ENCODE data around the gene NPVF. TPM values are rescaled to one million over a fixed set of nuclear protein-coding genes. Genes with fewer than 3 reads are reported as not detected.

The NPVF gene, protein sequence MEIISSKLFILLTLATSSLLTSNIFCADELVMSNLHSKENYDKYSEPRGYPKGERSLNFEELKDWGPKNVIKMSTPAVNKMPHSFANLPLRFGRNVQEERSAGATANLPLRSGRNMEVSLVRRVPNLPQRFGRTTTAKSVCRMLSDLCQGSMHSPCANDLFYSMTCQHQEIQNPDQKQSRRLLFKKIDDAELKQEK
- not detected for total RNA-seq
- polyA plus RNA-seq, result not detected
- long read RNA-seq, donor 1, result 0 reads
- long read RNA-seq, donor 2, result 0 reads
- long read RNA-seq, donor 3, result 0 reads
- long read RNA-seq, donor 4, result 0 reads
- long read RNA-seq, donor 5, result 0 reads
- long read RNA-seq, donor 6, result 0 reads
- long read RNA-seq, donor 7, result 0 reads
- long read RNA-seq, donor 8, result 0 reads
- long read RNA-seq, donor 9, result 0 reads
- long read RNA-seq, donor 10, result 0 reads

DNA sequence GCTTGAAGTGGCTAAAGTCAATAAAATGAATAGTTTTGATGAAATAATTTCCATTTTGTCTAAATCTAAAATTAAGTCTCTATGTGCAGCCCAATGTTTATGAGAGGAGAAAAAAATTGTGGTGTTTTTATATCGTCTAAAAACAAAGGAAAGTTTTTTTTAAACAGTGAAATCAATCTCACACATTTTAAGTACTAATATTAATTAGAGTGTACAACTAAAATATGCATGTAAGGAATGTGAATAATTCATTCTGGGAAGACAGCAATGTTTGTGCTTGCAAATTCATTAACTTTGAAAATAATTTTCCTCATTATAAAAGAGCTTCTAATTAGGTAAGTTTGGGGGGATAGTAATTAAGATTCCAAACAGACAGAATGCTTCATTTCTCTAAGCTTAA lies at the start of gene NPVF:
Gene NPVF, minus strand, starts transcription at position 101 of the 400 bp plus-strand sequence. Its CDS starts 47 bp downstream, at position 54.
- Histone ChIP-seq H3K4me1 (no peaks in the 10 kb centered on the region), H3K4me3 (no peak within 1 kb of the TSS), H3K27ac (no peak within 1 kb of the TSS), H3K9me3 (peaks cover 0 to 10% (median 2%) of the 10 kb centered on the region in 4 donors), H3K36me3 (no peaks in the 10 kb centered on the region), H3K27me3 (peaks cover 0 to 3% (median 0%) of the 10 kb centered on the region in 3 donors)
- intact Hi-C loops (cut with DNase I; ENCODE audit: low total_unique reads), result no loop called here
- DNase-seq, result no peak
- no peak for TF ChIP-seq POLR2AphosphoS5 (IDR thresholded peaks at IDR 0.05)
- no peak for TF ChIP-seq POLR2A (IDR thresholded peaks at IDR 0.05)
- WGBS, 5 donors, result 68 to 84% (median 77%) methylated on average over 1 of the region's 1 CpG

DNA sequence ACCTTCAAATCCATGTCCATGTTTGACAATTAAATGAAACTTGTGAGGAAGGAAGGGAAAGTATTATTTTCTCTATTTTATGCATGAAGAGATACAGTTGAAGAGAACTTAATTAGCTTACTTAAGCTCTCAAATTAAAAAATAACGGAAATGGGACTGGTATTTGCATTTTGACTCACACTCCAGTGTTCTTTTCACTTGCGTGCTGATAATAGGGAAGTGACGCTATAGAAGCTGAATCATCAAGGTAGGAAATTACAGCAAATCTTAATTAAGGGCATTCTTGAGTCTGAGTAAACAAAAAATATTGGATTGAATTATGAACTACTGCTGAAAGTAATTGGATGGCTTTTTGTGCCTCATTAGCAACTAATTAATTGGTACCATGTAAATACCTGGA lies 44.0 kb upstream of the NPVF start:
- Histone ChIP-seq H3K27ac (no peak overlapping the region), H3K9me3 (no peaks in the 10 kb centered on the region), H3K4me3 (no peak overlapping the region), H3K4me1 (no peaks in the 10 kb centered on the region), H3K27me3 (no peaks in the 10 kb centered on the region), H3K36me3 (no peaks in the 10 kb centered on the region)
- DNase-seq, result no peak
- intact Hi-C loops (cut with DNase I; ENCODE audit: low total_unique reads), result no loop called here
- no peak for TF ChIP-seq POLR2AphosphoS5 (IDR thresholded peaks at IDR 0.05)
- WGBS, 5 donors, result 54 to 66% (median 59%) methylated on average over 3 of the region's 3 CpGs

DNA sequence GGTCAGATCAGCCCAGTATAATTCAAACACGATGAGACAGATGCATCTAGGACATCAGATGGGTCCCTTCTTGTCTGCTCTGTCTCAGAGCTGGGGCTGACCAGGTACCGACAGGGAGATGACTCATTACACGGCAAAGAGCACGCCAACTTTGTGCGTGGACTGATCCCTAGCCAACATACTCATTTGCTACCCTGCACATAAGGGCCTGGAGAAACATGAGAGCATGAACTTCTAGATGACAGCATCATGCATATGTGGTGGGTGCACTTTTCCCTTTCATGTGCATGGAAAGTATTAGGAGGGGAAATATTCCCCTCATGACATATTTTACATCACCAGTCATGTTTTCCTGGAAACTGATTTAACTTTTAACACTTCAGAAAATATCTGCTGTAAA lies 35.1 kb upstream of the NPVF start:
- Histone ChIP-seq H3K4me1 (peaks cover 0 to 22% (median 7%) of the 10 kb centered on the region in 4 donors), H3K36me3 (no peaks in the 10 kb centered on the region), H3K27ac (no peak overlapping the region), H3K27me3 (peaks cover 0 to 3% (median 0%) of the 10 kb centered on the region in 3 donors), H3K4me3 (no peak overlapping the region), H3K9me3 (no peaks in the 10 kb centered on the region)
- intact Hi-C loops (cut with DNase I; ENCODE audit: low total_unique reads), result loop anchor here (5.0 to 10.0 kb wide), 2 partner anchors 124 to 581 kb away; no protein-coding TSS in a partner anchor
- WGBS, 5 donors, result 84 to 97% (median 93%) methylated on average over 5 of the region's 5 CpGs
- no peak for TF ChIP-seq POLR2A (IDR thresholded peaks at IDR 0.05)
- TF ChIP-seq EP300 (IDR thresholded peaks at IDR 0.05), result no peak
- TF ChIP-seq POLR2AphosphoS5 (IDR thresholded peaks at IDR 0.05), result no peak
- TF ChIP-seq, protein P1, sequence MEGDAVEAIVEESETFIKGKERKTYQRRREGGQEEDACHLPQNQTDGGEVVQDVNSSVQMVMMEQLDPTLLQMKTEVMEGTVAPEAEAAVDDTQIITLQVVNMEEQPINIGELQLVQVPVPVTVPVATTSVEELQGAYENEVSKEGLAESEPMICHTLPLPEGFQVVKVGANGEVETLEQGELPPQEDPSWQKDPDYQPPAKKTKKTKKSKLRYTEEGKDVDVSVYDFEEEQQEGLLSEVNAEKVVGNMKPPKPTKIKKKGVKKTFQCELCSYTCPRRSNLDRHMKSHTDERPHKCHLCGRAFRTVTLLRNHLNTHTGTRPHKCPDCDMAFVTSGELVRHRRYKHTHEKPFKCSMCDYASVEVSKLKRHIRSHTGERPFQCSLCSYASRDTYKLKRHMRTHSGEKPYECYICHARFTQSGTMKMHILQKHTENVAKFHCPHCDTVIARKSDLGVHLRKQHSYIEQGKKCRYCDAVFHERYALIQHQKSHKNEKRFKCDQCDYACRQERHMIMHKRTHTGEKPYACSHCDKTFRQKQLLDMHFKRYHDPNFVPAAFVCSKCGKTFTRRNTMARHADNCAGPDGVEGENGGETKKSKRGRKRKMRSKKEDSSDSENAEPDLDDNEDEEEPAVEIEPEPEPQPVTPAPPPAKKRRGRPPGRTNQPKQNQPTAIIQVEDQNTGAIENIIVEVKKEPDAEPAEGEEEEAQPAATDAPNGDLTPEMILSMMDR (IDR thresholded peaks at IDR 0.05), result no peak
- no peak for DNase-seq

DNA sequence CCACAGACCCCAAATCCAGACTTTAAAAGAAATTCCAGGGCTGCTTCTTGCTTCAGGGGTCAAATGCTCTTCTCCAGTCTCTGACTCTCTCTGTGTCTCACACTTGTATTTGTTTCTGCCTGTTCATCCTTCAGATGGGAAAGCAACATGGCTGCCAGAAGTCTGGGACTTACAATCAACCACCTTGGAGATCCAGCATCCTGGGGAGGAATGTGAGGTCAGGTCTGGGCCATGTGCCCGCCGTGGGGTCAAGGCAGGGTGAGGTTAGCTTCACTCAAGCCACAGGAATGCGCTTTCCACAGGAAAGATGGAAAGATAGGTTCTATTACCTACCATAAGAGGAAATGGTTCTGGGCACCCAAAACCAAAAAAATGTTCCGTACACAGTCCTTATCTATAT lies 34.3 kb upstream of the NPVF start:
- H3K4me3 ChIP-seq, result no peak overlapping the region
- WGBS, 5 donors, result 33 to 79% (median 64%) methylated on average over 3 to 4 of the region's 4 CpGs
- H3K36me3 ChIP-seq, result no peaks in the 10 kb centered on the region
- intact Hi-C loops (cut with DNase I; ENCODE audit: low total_unique reads), result loop anchor here (5.0 to 10.0 kb wide), 2 partner anchors 125 to 582 kb away; no protein-coding TSS in a partner anchor
- TF ChIP-seq POLR2AphosphoS5 (IDR thresholded peaks at IDR 0.05), result no peak
- TF ChIP-seq EP300 (IDR thresholded peaks at IDR 0.05), result no peak
- TF ChIP-seq, protein P1 (IDR thresholded peaks at IDR 0.05), result no peak
- TF ChIP-seq POLR2A (IDR thresholded peaks at IDR 0.05), result no peak
- H3K4me1 ChIP-seq, result peaks cover 0 to 22% (median 7%) of the 10 kb centered on the region in 4 donors
- H3K27ac ChIP-seq, result no peak overlapping the region
- H3K27me3 ChIP-seq, result peaks cover 0 to 3% (median 0%) of the 10 kb centered on the region in 3 donors
- H3K9me3 ChIP-seq, result no peaks in the 10 kb centered on the region
- DNase-seq, result no peak

DNA sequence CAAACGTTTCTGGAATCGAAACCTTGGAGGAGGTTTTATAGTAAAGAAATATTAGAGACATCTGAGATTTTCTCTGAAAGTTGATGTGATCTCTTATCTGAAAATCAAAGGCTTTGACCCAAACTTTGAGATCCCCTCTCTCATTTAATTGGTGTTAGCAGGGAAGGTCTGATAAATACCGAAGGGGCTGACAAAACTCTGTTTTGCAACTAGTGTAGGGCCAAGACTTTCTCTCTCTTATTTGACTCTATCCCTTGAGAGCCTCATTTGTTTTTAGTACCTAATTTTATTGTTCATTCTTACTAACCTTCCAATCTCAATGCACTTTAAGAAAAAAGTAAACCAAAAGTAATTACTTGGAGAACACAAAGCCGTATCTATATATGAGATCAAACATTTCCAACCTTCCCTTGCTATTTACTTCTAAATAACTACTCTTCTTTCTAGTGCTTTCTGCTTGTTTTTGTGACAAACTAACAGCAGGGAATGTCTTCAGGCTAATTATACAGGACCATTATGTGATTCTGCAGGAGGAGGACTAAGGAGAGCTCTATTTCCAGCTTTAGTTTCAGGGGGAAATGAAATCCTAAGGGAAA lies 33.4 kb upstream of the NPVF start:
- 64 to 83% (median 77%) methylated on average over 4 of the region's 4 CpGs for WGBS, 5 donors
- no peak for DNase-seq
- intact Hi-C loops (cut with DNase I; ENCODE audit: low total_unique reads), result loop anchor here (5.0 to 10.0 kb wide), 2 partner anchors 126 to 583 kb away; no protein-coding TSS in a partner anchor
- no peak overlapping the region for H3K27ac ChIP-seq
- H3K36me3 ChIP-seq, result no peaks in the 10 kb centered on the region
- H3K4me3 ChIP-seq, result no peak overlapping the region
- peaks cover 0 to 22% (median 7%) of the 10 kb centered on the region in 4 donors for H3K4me1 ChIP-seq
- no peaks in the 10 kb centered on the region for H3K9me3 ChIP-seq
- TF ChIP-seq EP300 (IDR thresholded peaks at IDR 0.05), result no peak
- no peak for TF ChIP-seq POLR2AphosphoS5 (IDR thresholded peaks at IDR 0.05)
- no peak for TF ChIP-seq POLR2A (IDR thresholded peaks at IDR 0.05)
- TF ChIP-seq, protein P1 (IDR thresholded peaks at IDR 0.05), result no peak
- H3K27me3 ChIP-seq, result peaks cover 0 to 3% (median 0%) of the 10 kb centered on the region in 3 donors
